Measurements from ENCODE around the gene THYN1.

The THYN1 gene

GRCh38 chr11:134229126-134229790 is 23.9 kb downstream of the THYN1 start:
- Histone ChIP-seq H3K9me3 (ENCODE audit: low read length) (no peaks in the 10 kb centered on the region), H3K4me1 (ENCODE audit: insufficient read depth, low read length, severe bottlenecking) (peaks cover 13% of the 10 kb centered on the region), H3F3A (ENCODE audit: insufficient read depth, low read length) (no peaks in the 10 kb centered on the region), H3K4me2 (ENCODE audit: low read length) (no peak overlapping the region), H3K79me2 (ENCODE audit: insufficient read depth, low read length) (no peaks in the 10 kb centered on the region), H3K36me3 (ENCODE audit: insufficient read depth, low read length) (no peaks in the 10 kb centered on the region), H4K20me1 (ENCODE audit: insufficient read depth, low read length) (no peaks in the 10 kb centered on the region), H2AFZ (ENCODE audit: low read length) (no peak overlapping the region), H3K27me3 (ENCODE audit: insufficient read depth, low read length) (peaks cover 21% of the 10 kb centered on the region), H3K4me3 (ENCODE audit: low read depth, low read length, poor library complexity, severe bottlenecking) (no peak overlapping the region), H3K9ac (ENCODE audit: low read length) (no peak overlapping the region), H3K9me2 (ENCODE audit: low read depth, low read length) (no peaks in the 10 kb centered on the region), H3K27ac (ENCODE audit: low read depth, low read length, poor library complexity, severe bottlenecking) (no peak overlapping the region)
- TF ChIP-seq EZH2 (IDR thresholded peaks at IDR 0.05; ENCODE audit: borderline replicate concordance, low read length) (no peak), CTCF (IDR thresholded peaks at IDR 0.05; ENCODE audit: low read length) (no peak)

- H3K4me2 ChIP-seq (ENCODE audit: low read length): no peak overlapping the region
- H3K27ac ChIP-seq (ENCODE audit: low read depth, low read length, poor library complexity, severe bottlenecking): no peak overlapping the region
- H3K4me1 ChIP-seq (ENCODE audit: insufficient read depth, low read length, severe bottlenecking): peaks cover 13% of the 10 kb centered on the region
- no peak overlapping the region for H3K9ac ChIP-seq (ENCODE audit: low read length)
- no peaks in the 10 kb centered on the region for H4K20me1 ChIP-seq (ENCODE audit: insufficient read depth, low read length)
- H3K79me2 ChIP-seq (ENCODE audit: insufficient read depth, low read length): no peaks in the 10 kb centered on the region
- no peaks in the 10 kb centered on the region for H3K9me2 ChIP-seq (ENCODE audit: low read depth, low read length)
- H3F3A ChIP-seq (ENCODE audit: insufficient read depth, low read length): no peaks in the 10 kb centered on the region
- H3K27me3 ChIP-seq (ENCODE audit: insufficient read depth, low read length): peaks cover 21% of the 10 kb centered on the region
- H3K9me3 ChIP-seq (ENCODE audit: low read length): no peaks in the 10 kb centered on the region
- H3K36me3 ChIP-seq (ENCODE audit: insufficient read depth, low read length): no peaks in the 10 kb centered on the region
- H3K4me3 ChIP-seq (ENCODE audit: low read depth, low read length, poor library complexity, severe bottlenecking): no peak overlapping the region
- H2AFZ ChIP-seq (ENCODE audit: low read length): no peak overlapping the region
- TF ChIP-seq CTCF (IDR thresholded peaks at IDR 0.05; ENCODE audit: low read length) (no peak), EZH2 (IDR thresholded peaks at IDR 0.05; ENCODE audit: borderline replicate concordance, low read length) (no peak)
Measured at GRCh38 chr11:134228625-134229024, 24.5 kb downstream of the THYN1 start.

- Histone ChIP-seq H3K27ac (ENCODE audit: low read depth, low read length, poor library complexity, severe bottlenecking) (no peak overlapping the region), H3F3A (ENCODE audit: insufficient read depth, low read length) (no peaks in the 10 kb centered on the region), H3K9ac (ENCODE audit: low read length) (no peak overlapping the region), H3K9me2 (ENCODE audit: low read depth, low read length) (no peaks in the 10 kb centered on the region), H4K20me1 (ENCODE audit: insufficient read depth, low read length) (no peaks in the 10 kb centered on the region), H2AFZ (ENCODE audit: low read length) (no peak overlapping the region), H3K4me2 (ENCODE audit: low read length) (no peak overlapping the region), H3K36me3 (ENCODE audit: insufficient read depth, low read length) (peaks cover 6% of the 10 kb centered on the region; the same call in 1 of the 2 replicates), H3K9me3 (ENCODE audit: low read length) (no peaks in the 10 kb centered on the region), H3K4me1 (ENCODE audit: insufficient read depth, low read length, severe bottlenecking) (peaks cover 27% of the 10 kb centered on the region), H3K27me3 (ENCODE audit: insufficient read depth, low read length) (peaks cover 17% of the 10 kb centered on the region), H3K79me2 (ENCODE audit: insufficient read depth, low read length) (peaks cover 17% of the 10 kb centered on the region), H3K4me3 (ENCODE audit: low read depth, low read length, poor library complexity, severe bottlenecking) (no peak overlapping the region)
- no peak for TF ChIP-seq EZH2 (IDR thresholded peaks at IDR 0.05; ENCODE audit: borderline replicate concordance, low read length)
- no peak for TF ChIP-seq CTCF (IDR thresholded peaks at IDR 0.05; ENCODE audit: low read length)
Measured at GRCh38 chr11:134226806-134227325, 26.3 kb downstream of the THYN1 start.
